H9 (cell line): ENCODE data around the gene DISP3. TPM values are rescaled to one million over a fixed set of nuclear protein-coding genes. Genes with fewer than 3 reads are reported as not detected.

Source experiments
- DNase-seq: peaks from one replicate; pipeline ENCODE4 v3.0.0-alpha.2; 2017
- H2AFZ ChIP-seq: one replicate; pipeline ENCODE4 v1.6.1; 2013; ENCODE audit warnings: mild to moderate bottlenecking, low read length, control low read depth, moderate library complexity
- H2AK5ac ChIP-seq: 2 replicates; pipeline ENCODE4 v1.6.1; 2013; ENCODE audit warnings: low read length, control low read depth, mixed read lengths; ENCODE audit not compliant: insufficient read length
- H2BK120ac ChIP-seq: one replicate; pipeline ENCODE4 v1.6.1; 2013; ENCODE audit warnings: low read depth, mild to moderate bottlenecking, low read length, control low read depth, inconsistent platforms; ENCODE audit not compliant: poor library complexity, severe bottlenecking
- H2BK12ac ChIP-seq: 2 replicates; pipeline ENCODE4 v1.6.1; 2013; ENCODE audit warnings: low read length, control low read depth, mixed read lengths, low read depth; ENCODE audit not compliant: insufficient read length
- H2BK15ac ChIP-seq: 2 replicates; pipeline ENCODE4 v1.6.1; 2013; ENCODE audit warnings: low read depth, low read length, control low read depth
- H2BK20ac ChIP-seq: one replicate; pipeline ENCODE4 v1.6.1; 2013; ENCODE audit warnings: low read depth, mild to moderate bottlenecking, low read length, control low read depth, inconsistent platforms; ENCODE audit not compliant: poor library complexity, severe bottlenecking
- H2BK5ac ChIP-seq: 2 replicates; pipeline ENCODE4 v1.6.1; 2013; ENCODE audit warnings: low read length, control low read depth, mixed read lengths; ENCODE audit not compliant: insufficient read length
- H3K14ac ChIP-seq: 2 replicates; pipeline ENCODE4 v1.6.1; 2013; ENCODE audit warnings: low read length, control low read depth; ENCODE audit not compliant: insufficient read depth
- H3K18ac ChIP-seq: 2 replicates; pipeline ENCODE4 v1.6.1; 2013; ENCODE audit warnings: low read depth, mild to moderate bottlenecking, mixed read lengths, low read length, control low read depth; ENCODE audit not compliant: insufficient read length
- H3K23ac ChIP-seq: 2 replicates; pipeline ENCODE4 v1.6.1; 2013; ENCODE audit warnings: low read length, control low read depth, mixed read lengths, low read depth; ENCODE audit not compliant: insufficient read length
- H3K23me2 ChIP-seq: 2 replicates; pipeline ENCODE4 v1.6.1; 2013; ENCODE audit warnings: low read depth, mild to moderate bottlenecking, mixed read lengths, low read length, control low read depth; ENCODE audit not compliant: insufficient read length, poor library complexity, severe bottlenecking
- H3K27ac ChIP-seq: 2 replicates; pipeline ENCODE4 v1.5.1; 2013; ENCODE audit warnings: low read length, control low read depth, mixed read lengths, low read depth; ENCODE audit not compliant: insufficient read length
- H3K27me3 ChIP-seq: 2 replicates; pipeline ENCODE4 v1.6.1; 2013; ENCODE audit warnings: low read length, control low read depth, inconsistent platforms; ENCODE audit not compliant: insufficient read depth
- H3K4ac ChIP-seq: 2 replicates; pipeline ENCODE4 v1.6.1; 2013; ENCODE audit warnings: low read depth, mild to moderate bottlenecking, control low read depth, inconsistent platforms, low read length, moderate library complexity
- H3K4me1 ChIP-seq: 2 replicates; pipeline ENCODE4 v1.6.1; 2013; ENCODE audit warnings: low read length, control low read depth, inconsistent platforms; ENCODE audit not compliant: insufficient read depth
- H3K4me2 ChIP-seq: 2 replicates; pipeline ENCODE4 v1.6.1; 2013; ENCODE audit warnings: low read length, control low read depth, mixed read lengths; ENCODE audit not compliant: insufficient read length, insufficient read depth
- H3K56ac ChIP-seq: 2 replicates; pipeline ENCODE4 v1.6.1; 2013; ENCODE audit warnings: low read depth, mild to moderate bottlenecking, mixed read lengths, low read length, control low read depth; ENCODE audit not compliant: insufficient read length
- H3K79me1 ChIP-seq: 2 replicates; pipeline ENCODE4 v1.6.1; 2013; ENCODE audit warnings: low read depth, mild to moderate bottlenecking, moderate library complexity, low read length, control low read depth, inconsistent platforms; ENCODE audit not compliant: insufficient read depth, poor library complexity, severe bottlenecking
- H3K79me2 ChIP-seq: 2 replicates; pipeline ENCODE4 v1.6.1; 2013; ENCODE audit warnings: low read length, control low read depth, inconsistent platforms; ENCODE audit not compliant: insufficient read depth
- H3K9ac ChIP-seq: 2 replicates; pipeline ENCODE4 v1.6.1; 2013; ENCODE audit warnings: low read length, control low read depth, mixed read lengths; ENCODE audit not compliant: insufficient read length; ENCODE audit errors: extremely low read depth
- H3K9me3 ChIP-seq: one replicate; pipeline ENCODE4 v1.6.1; 2013; ENCODE audit warnings: low read depth, low read length, inconsistent platforms; ENCODE audit not compliant: control insufficient read depth
- H3T11ph ChIP-seq: one replicate; pipeline ENCODE4 v1.6.1; 2013; ENCODE audit warnings: mild to moderate bottlenecking, low read length, control low read depth, inconsistent platforms
- H4K20me1 ChIP-seq: one replicate; pipeline ENCODE4 v1.6.1; 2013; ENCODE audit not compliant: control insufficient read depth, insufficient read length, insufficient read depth
- H4K5ac ChIP-seq: 2 replicates; pipeline ENCODE4 v1.6.1; 2013; ENCODE audit warnings: low read depth, mild to moderate bottlenecking, mixed read lengths, low read length, control low read depth; ENCODE audit not compliant: insufficient read length
- H4K8ac ChIP-seq: replicated peaks from 2 replicates; pipeline ENCODE4 v1.6.1; 2013; ENCODE audit warnings: low read length, control low read depth, mixed read lengths, low read depth; ENCODE audit not compliant: insufficient read length
- H4K91ac ChIP-seq: 2 replicates; pipeline ENCODE4 v1.6.1; 2013; ENCODE audit warnings: low read depth, mild to moderate bottlenecking, moderate library complexity, mixed read lengths, low read length, control low read depth; ENCODE audit not compliant: insufficient read length
- H3K27ac Mint-ChIP-seq, 3 experiments: 2 replicates in 2 of 3; 3 replicates in 1 of 3; pipeline ENCODE4 v1.8.0; 2020 to 2021; ENCODE audit warnings: mixed read lengths in 3 of 3, mild to moderate bottlenecking in 1 of 3, moderate library complexity in 1 of 3
- H3K27me3 Mint-ChIP-seq: 2 replicates; pipeline ENCODE4 v1.8.0; 2021; ENCODE audit warnings: low read depth, mild to moderate bottlenecking, moderate library complexity, mixed read lengths
- H3K36me3 Mint-ChIP-seq, 3 experiments: 2 replicates in 2 of 3; 3 replicates in 1 of 3; pipeline ENCODE4 v1.8.0; 2020 to 2021; ENCODE audit warnings: low read depth in 3 of 3, mixed read lengths in 3 of 3; ENCODE audit not compliant: insufficient read depth in 1 of 3
- H3K4me1 Mint-ChIP-seq, 2 experiments: 2 replicates each; pipeline ENCODE4 v1.8.0; 2020; ENCODE audit warnings: mixed read lengths in 2 of 2
- H3K4me3 Mint-ChIP-seq, 2 experiments: 2 replicates in 1 of 2; 3 replicates in 1 of 2; pipeline ENCODE4 v1.8.0; 2020 to 2021; ENCODE audit warnings: mild to moderate bottlenecking in 2 of 2, mixed read lengths in 2 of 2, moderate library complexity in 1 of 2
- H3K9me3 Mint-ChIP-seq, 2 experiments: 2 replicates in 1 of 2; 3 replicates in 1 of 2; pipeline ENCODE4 v1.8.0; 2020; ENCODE audit warnings: mild to moderate bottlenecking in 2 of 2, mixed read lengths in 2 of 2, moderate library complexity in 1 of 2
- WGBS: extraction: QIAGEN DNeasy Blood & Tissue Kit; methylation state at CpG from one replicate; pipeline ENCODE4 v1.1.7; 2013; ENCODE audit warnings: missing lambda C conversion rate, low lambda C conversion rate, mixed read lengths; ENCODE audit not compliant: insufficient read length; ENCODE audit errors: extremely low coverage; 5-methylcytosine and 5-hydroxymethylcytosine counted together
- total RNA-seq: library from RNA; stranded (reverse); gene quantifications from 2 replicates; pipeline ENCODE4 v1.2.1, GENCODE V29; 2021
- TF ChIP-seq, protein P1 (sequence below): fragments of 200-600 bp; sonication (generic); conservative IDR thresholded peaks from 3 replicates; pipeline ENCODE4 v1.8.0; 2021; ENCODE audit warnings: antibody characterized with exemption, mild to moderate bottlenecking

Gene DISP3
- total RNA-seq, 1 experiment from 2014 or later, result 3.5 TPM

DNA sequence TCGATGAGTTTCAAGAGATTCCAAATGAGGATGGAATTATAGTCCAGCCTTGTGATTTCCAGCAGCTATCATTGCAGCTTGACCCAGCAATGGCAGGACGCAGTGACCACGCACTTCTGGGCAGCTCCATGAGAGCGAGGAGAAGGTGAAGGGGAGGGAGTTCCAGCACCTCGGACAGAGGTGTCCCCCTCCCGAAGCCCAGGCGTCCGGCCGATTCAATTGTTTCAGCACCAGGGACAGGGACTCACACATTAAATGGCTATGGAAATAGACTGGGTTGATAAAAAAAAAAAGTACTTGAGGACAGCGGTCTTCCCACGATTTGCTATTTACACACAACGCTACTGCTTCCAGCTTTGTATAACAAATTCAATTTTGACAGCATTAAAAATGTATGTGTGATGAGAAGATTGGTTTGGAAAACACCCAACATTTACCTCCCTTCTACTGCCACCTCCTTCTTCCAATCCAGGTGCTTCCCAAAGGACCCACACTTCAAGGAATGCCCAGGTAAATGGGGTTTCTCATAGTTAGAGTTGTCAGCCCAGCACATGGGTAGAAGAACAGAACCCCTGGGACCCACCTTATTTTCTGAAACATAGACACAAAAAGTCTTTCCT is 71.8 kb downstream of the DISP3 start:
- Histone ChIP-seq H3T11ph (no peak overlapping the region), H4K5ac (no peak overlapping the region), H2AK5ac (no peak overlapping the region), H3K4ac (no peak overlapping the region), H3K18ac (no peak overlapping the region), H3K23me2 (no peaks in the 10 kb centered on the region), H3K79me1 (no peaks in the 10 kb centered on the region), H2AFZ (no peak overlapping the region), H3K9me3 (no peaks in the 10 kb centered on the region), H2BK5ac (no peak overlapping the region), H2BK20ac (no peak overlapping the region), H3K79me2 (no peaks in the 10 kb centered on the region), H3K9ac (no peak overlapping the region), H2BK15ac (no peak overlapping the region), H3K4me1 (peaks cover 3% of the 10 kb centered on the region; the same call in 1 of the 2 replicates), H4K91ac (no peak overlapping the region), H3K23ac (no peak overlapping the region), H4K8ac (no peak overlapping the region), H3K56ac (no peak overlapping the region), H3K27ac (no peak overlapping the region), H2BK120ac (no peak overlapping the region), H3K14ac (no peak overlapping the region), H2BK12ac (no peak overlapping the region), H4K20me1 (no peaks in the 10 kb centered on the region), H3K27me3 (no peaks in the 10 kb centered on the region), H3K4me2 (no peak overlapping the region)
- Mint-ChIP-seq H3K4me1 (peaks cover 20 to 27% of the 10 kb centered on the region in 2 experiments), H3K36me3 (peaks cover 0 to 5% (median 0%) of the 10 kb centered on the region in 3 experiments; a peak in 1 of 7 replicates), H3K4me3 (no peak overlapping the region), H3K27ac (no peak overlapping the region; a peak in 1 of 7 replicates), H3K9me3 (peaks cover 9 to 11% of the 10 kb centered on the region in 2 experiments; a peak in 4 of 5 replicates), H3K27me3 (peaks cover 38% of the 10 kb centered on the region)
- no CpG with 5 or more reads among the region's 12 CpGs for WGBS
- peak; percentile 86 for DNase-seq
- TF ChIP-seq, protein P1, sequence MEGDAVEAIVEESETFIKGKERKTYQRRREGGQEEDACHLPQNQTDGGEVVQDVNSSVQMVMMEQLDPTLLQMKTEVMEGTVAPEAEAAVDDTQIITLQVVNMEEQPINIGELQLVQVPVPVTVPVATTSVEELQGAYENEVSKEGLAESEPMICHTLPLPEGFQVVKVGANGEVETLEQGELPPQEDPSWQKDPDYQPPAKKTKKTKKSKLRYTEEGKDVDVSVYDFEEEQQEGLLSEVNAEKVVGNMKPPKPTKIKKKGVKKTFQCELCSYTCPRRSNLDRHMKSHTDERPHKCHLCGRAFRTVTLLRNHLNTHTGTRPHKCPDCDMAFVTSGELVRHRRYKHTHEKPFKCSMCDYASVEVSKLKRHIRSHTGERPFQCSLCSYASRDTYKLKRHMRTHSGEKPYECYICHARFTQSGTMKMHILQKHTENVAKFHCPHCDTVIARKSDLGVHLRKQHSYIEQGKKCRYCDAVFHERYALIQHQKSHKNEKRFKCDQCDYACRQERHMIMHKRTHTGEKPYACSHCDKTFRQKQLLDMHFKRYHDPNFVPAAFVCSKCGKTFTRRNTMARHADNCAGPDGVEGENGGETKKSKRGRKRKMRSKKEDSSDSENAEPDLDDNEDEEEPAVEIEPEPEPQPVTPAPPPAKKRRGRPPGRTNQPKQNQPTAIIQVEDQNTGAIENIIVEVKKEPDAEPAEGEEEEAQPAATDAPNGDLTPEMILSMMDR, result no peak
